Choroid plexus epithelial cell (primary cell): ENCODE data around the gene TRMT10B.

Experiments used
- DNase-seq: peaks from one replicate; pipeline ENCODE4 v3.0.0-alpha.2; 2010; ENCODE audit warnings: low read depth
- H3K4me3 ChIP-seq: 2 replicates; pipeline ENCODE4 v1.5.1; 2011; ENCODE audit warnings: low read depth, mild to moderate bottlenecking, control low read depth, low read length, moderate library complexity
- TF ChIP-seq, protein P1 (sequence below): conservative IDR thresholded peaks from 2 replicates; pipeline ENCODE4 v1.5.1; 2011; ENCODE audit warnings: low read depth, mild to moderate bottlenecking, control low read depth, inconsistent platforms, low read length, moderate library complexity

The TRMT10B gene

GRCh38 chr9:37719526-37719925, 34.1 kb upstream of the TRMT10B start:
- H3K4me3 ChIP-seq, result no peak overlapping the region
- no peak for DNase-seq
- TF ChIP-seq, protein P1, sequence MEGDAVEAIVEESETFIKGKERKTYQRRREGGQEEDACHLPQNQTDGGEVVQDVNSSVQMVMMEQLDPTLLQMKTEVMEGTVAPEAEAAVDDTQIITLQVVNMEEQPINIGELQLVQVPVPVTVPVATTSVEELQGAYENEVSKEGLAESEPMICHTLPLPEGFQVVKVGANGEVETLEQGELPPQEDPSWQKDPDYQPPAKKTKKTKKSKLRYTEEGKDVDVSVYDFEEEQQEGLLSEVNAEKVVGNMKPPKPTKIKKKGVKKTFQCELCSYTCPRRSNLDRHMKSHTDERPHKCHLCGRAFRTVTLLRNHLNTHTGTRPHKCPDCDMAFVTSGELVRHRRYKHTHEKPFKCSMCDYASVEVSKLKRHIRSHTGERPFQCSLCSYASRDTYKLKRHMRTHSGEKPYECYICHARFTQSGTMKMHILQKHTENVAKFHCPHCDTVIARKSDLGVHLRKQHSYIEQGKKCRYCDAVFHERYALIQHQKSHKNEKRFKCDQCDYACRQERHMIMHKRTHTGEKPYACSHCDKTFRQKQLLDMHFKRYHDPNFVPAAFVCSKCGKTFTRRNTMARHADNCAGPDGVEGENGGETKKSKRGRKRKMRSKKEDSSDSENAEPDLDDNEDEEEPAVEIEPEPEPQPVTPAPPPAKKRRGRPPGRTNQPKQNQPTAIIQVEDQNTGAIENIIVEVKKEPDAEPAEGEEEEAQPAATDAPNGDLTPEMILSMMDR, result no peak

DNA sequence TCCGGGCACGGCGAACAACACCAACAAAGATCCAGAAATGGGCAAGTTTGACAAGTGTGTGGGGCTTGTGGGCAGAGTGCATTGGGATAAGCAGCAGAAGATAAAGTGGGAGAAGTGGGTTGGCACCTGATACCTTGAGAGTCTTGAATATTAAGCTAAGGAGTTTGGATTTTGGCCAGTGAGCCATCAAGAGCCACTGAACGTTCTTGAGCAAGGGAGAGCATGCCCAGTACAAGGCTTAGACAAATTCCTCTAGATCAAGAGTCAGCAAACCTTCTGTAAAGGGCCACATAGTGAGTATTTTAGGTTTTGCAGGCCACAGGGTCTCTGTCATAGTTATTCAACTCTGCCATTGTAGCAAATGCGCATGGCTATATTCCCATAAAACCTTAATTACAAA, 26.6 kb upstream of the TRMT10B start:
- H3K4me3 ChIP-seq, result no peak overlapping the region
- TF ChIP-seq, protein P1, result no peak
- DNase-seq, result no peak

GRCh38 chr9:37729499-37729898, 24.1 kb upstream of the TRMT10B start:
- H3K4me3 ChIP-seq, result no peak overlapping the region
- no peak for DNase-seq
- TF ChIP-seq, protein P1, result no peak

GRCh38 chr9:37730256-37730655, 23.3 kb upstream of the TRMT10B start:
- no peak overlapping the region for H3K4me3 ChIP-seq
- DNase-seq, result peak; percentile 4
- TF ChIP-seq, protein P1, result no peak

- DNase-seq, result no peak
- H3K4me3 ChIP-seq, result no peak overlapping the region
- TF ChIP-seq, protein P1, result no peak
These were observed 22.8 kb upstream of the TRMT10B start for GRCh38 chr9:37730839-37731238.

DNA sequence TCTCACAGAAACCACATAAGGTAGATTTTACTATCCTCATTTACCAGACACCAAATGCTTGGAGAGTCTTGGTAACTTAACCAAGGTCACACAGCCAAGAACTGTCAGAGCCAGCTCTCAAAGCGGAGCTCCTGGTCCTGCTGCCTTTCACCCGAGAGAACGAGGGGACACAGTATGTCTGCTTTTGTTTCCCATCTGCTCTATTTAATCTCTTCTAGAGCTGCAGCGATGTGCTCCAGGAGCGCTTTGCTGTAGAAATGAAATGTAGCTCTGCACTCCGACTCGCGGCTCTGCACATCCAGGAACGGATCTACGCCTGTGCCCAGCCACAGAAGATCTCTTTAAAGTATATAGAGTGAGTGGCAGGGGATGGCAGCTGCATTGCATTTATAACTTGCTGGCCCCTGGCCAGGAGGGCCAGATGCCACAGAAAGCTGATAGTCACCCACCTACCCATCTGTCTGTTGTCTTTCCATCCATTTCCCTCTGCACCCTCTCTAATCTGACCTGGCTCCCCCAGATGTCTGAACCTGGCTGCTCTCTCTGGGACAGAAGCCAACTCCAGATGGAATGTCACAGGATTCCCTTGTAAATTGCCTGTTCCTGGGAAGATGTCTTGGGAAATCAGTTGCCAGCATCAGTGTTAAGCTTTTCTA, 21.4 kb upstream of the TRMT10B start:
- TF ChIP-seq, protein P1, result no peak
- no peak overlapping the region for H3K4me3 ChIP-seq
- no peak for DNase-seq

GRCh38 chr9:37732952-37733351, 20.7 kb upstream of the TRMT10B start:
- H3K4me3 ChIP-seq, result no peak overlapping the region
- TF ChIP-seq, protein P1, result no peak
- DNase-seq, result no peak
